ENCODE results near the gene PI3. TPM values are rescaled to one million over a fixed set of nuclear protein-coding genes. Genes with fewer than 3 reads are reported as not detected.

The PI3 gene
- total and polyA plus RNA-seq, 2 of the 8 experiments (the other 6 are each of a cell fraction or from before 2014, with no cell fraction given), result not detected

DNA sequence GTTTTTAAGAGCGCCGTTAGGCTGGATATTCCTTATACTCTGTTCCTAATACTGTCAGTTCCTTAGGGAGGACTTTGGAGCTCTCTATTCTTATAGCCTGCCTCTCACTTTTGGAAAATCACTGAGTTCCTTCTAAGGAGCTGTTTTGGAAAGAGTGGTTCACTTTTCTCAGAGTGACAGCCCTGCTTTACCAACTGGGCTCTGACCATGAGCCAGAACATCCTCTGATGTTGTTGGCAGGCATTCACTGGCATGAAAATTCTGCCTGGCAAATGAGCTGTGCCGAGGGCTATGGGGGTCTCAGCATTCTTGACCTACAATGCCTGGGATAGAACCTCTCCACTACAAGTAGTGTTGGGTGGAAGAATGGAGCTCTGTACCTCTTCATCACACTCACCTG, 17.2 kb downstream of the PI3 start (continued):
- TF ChIP-seq, protein P1, sequence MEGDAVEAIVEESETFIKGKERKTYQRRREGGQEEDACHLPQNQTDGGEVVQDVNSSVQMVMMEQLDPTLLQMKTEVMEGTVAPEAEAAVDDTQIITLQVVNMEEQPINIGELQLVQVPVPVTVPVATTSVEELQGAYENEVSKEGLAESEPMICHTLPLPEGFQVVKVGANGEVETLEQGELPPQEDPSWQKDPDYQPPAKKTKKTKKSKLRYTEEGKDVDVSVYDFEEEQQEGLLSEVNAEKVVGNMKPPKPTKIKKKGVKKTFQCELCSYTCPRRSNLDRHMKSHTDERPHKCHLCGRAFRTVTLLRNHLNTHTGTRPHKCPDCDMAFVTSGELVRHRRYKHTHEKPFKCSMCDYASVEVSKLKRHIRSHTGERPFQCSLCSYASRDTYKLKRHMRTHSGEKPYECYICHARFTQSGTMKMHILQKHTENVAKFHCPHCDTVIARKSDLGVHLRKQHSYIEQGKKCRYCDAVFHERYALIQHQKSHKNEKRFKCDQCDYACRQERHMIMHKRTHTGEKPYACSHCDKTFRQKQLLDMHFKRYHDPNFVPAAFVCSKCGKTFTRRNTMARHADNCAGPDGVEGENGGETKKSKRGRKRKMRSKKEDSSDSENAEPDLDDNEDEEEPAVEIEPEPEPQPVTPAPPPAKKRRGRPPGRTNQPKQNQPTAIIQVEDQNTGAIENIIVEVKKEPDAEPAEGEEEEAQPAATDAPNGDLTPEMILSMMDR (IDR thresholded peaks at IDR 0.05; ENCODE audit: control extremely low read depth in 1 of 3, insufficient read depth in 1 of 3, low read depth in 1 of 3, low read length in 3 of 3), result no peak
- no peak for TF ChIP-seq CBX8 (IDR thresholded peaks at IDR 0.05; ENCODE audit: borderline replicate concordance, low read depth, low read length)
- no peak for TF ChIP-seq HDAC2 (IDR thresholded peaks at IDR 0.05; ENCODE audit: borderline replicate concordance in 1 of 2, low read depth in 2 of 2, low read length in 2 of 2)
- no peak for TF ChIP-seq NRF1 (IDR thresholded peaks at IDR 0.05; ENCODE audit: low read depth, low read length)
- TF ChIP-seq RBBP5 (IDR thresholded peaks at IDR 0.05; ENCODE audit: borderline replicate concordance, low read depth, low read length), result no peak
- TF ChIP-seq TAF7 (optimal IDR thresholded peaks at IDR 0.05; ENCODE audit: borderline replicate concordance, low read depth, low read length), result no peak
- no peak for TF ChIP-seq PHF8 (conservative IDR thresholded peaks at IDR 0.05; ENCODE audit: low read depth, low read length)
- TF ChIP-seq SIRT6 (IDR thresholded peaks at IDR 0.05; ENCODE audit: low read length), result no peak
- TF ChIP-seq, protein P2, sequence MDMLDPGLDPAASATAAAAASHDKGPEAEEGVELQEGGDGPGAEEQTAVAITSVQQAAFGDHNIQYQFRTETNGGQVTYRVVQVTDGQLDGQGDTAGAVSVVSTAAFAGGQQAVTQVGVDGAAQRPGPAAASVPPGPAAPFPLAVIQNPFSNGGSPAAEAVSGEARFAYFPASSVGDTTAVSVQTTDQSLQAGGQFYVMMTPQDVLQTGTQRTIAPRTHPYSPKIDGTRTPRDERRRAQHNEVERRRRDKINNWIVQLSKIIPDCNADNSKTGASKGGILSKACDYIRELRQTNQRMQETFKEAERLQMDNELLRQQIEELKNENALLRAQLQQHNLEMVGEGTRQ (IDR thresholded peaks at IDR 0.05; ENCODE audit: low read length), result no peak
